H1 (cell line): ENCODE measurements around the gene RAB3A.
A peak's percentile ranks its signal among the peaks of the same experiment; 100 is the strongest.

Experiments used
- KDM1A ChIP-seq: fragments of 200-600, 300-600 bp; sonication (generic); IDR thresholded peaks from 2 replicates; pipeline ENCODE4 v1.7.1; 2016; ENCODE audit warnings: mild to moderate bottlenecking, low read length, borderline replicate concordance
- SIN3A ChIP-seq, 2 experiments: IDR thresholded peaks in 1 of 2; conservative IDR thresholded peaks in 1 of 2; 2 replicates each; pipeline ENCODE4 v1.6.1; 2011 to 2012; ENCODE audit warnings: low read length in 2 of 2, improper control_type of control experiment in 1 of 2, low read depth in 1 of 2, mild to moderate bottlenecking in 1 of 2
- SP1 ChIP-seq: IDR thresholded peaks from 2 replicates; pipeline ENCODE4 v1.6.1; 2011; ENCODE audit warnings: low read depth, low read length
- SP4 ChIP-seq: IDR thresholded peaks from 2 replicates; pipeline ENCODE4 v1.6.1; 2012; ENCODE audit warnings: low read length, inconsistent platforms
- TAF1 ChIP-seq: IDR thresholded peaks from 2 replicates; pipeline ENCODE4 v1.6.1; 2011; ENCODE audit warnings: mild to moderate bottlenecking, low read depth, low read length
- TF ChIP-seq, protein P1 (sequence below), 3 experiments: IDR thresholded peaks; 1 replicate in 2 of 3; 2 replicates in 1 of 3; pipeline versions ENCODE4 v1.5.1 to v1.6.1; 2011; ENCODE audit warnings: low read length in 3 of 3, mild to moderate bottlenecking in 3 of 3, inconsistent platforms in 2 of 3, low read depth in 1 of 3, moderate library complexity in 1 of 3; ENCODE audit not compliant: insufficient read depth in 1 of 3; ENCODE audit errors: control extremely low read depth in 1 of 3

DNA sequence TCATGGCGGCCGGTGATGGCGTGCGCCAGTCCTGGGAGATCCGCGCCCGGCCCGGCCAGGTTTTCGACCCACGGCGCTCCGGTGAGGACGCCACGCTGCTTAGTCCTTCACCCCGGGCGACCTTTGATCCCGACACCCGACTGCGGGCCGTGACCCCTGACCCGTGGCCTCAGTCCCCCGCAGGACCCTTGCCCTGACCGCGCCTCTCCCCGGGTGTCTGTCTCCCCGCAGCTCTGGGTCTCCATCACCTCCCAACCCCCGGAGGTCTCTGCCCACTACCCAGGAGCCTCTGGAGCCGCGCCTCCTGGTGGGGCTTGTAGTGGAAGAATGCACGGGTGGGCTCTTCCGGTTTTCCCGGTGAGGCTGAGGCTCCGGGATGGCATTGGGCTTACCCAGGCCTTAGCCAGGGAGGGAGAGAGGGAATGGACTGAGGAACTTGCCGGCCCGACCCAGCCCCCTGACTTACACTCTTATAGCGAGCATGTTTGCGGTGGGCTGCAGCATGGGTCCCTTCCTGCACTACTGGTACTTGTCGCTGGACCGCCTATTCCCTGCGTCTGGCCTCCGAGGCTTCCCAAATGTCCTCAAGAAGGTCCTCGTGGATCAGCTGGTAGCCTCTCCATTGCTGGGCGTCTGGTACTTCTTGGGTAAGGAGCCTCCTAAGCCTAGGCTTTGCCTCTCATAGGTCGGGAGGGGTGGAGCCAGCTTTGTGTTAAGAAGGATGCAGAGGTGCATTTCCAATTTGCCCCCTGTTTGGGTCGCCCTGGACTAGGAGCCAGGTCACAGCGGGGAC, 10.3 kb downstream of the RAB3A start:
- TF ChIP-seq, protein P1, sequence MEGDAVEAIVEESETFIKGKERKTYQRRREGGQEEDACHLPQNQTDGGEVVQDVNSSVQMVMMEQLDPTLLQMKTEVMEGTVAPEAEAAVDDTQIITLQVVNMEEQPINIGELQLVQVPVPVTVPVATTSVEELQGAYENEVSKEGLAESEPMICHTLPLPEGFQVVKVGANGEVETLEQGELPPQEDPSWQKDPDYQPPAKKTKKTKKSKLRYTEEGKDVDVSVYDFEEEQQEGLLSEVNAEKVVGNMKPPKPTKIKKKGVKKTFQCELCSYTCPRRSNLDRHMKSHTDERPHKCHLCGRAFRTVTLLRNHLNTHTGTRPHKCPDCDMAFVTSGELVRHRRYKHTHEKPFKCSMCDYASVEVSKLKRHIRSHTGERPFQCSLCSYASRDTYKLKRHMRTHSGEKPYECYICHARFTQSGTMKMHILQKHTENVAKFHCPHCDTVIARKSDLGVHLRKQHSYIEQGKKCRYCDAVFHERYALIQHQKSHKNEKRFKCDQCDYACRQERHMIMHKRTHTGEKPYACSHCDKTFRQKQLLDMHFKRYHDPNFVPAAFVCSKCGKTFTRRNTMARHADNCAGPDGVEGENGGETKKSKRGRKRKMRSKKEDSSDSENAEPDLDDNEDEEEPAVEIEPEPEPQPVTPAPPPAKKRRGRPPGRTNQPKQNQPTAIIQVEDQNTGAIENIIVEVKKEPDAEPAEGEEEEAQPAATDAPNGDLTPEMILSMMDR (IDR thresholded peaks at IDR 0.05; ENCODE audit: control extremely low read depth in 1 of 3, insufficient read depth in 1 of 3, low read depth in 1 of 3, low read length in 3 of 3), result no peak
- no peak for TF ChIP-seq SP4
- no peak for TF ChIP-seq SP1
- TF ChIP-seq KDM1A, result no peak
- TF ChIP-seq TAF1, result no peak
- 0 out of 4 replicates have a peak, but pooled peaks of 1 of the 2 experiments have one; percentile 9 for TF ChIP-seq SIN3A (conservative IDR thresholded peaks at IDR 0.05 in 1 of 2, IDR thresholded peaks at IDR 0.05 in 1 of 2; ENCODE audit: low read depth in 1 of 2, low read length in 2 of 2)
